IMR-90 (cell line): ENCODE data around the gene FMR1.

ENCODE experiments used
- CHD1 ChIP-seq: IDR thresholded peaks from 2 replicates; pipeline ENCODE4 v1.6.1; 2012; ENCODE audit warnings: low read depth, low read length, improper control_type of control experiment
- POLR2A ChIP-seq: IDR thresholded peaks from 2 replicates; pipeline ENCODE4 v1.6.1; 2012; ENCODE audit warnings: mild to moderate bottlenecking, low read depth, low read length
- RAD21 ChIP-seq: IDR thresholded peaks from 2 replicates; pipeline ENCODE4 v1.6.1; 2012; ENCODE audit warnings: low read length, improper control_type of control experiment
- RCOR1 ChIP-seq: IDR thresholded peaks from 2 replicates; pipeline ENCODE4 v1.6.1; 2012; ENCODE audit warnings: mild to moderate bottlenecking, low read length, improper control_type of control experiment; ENCODE audit not compliant: insufficient replicate concordance
- TF ChIP-seq, protein P1 (sequence below): conservative IDR thresholded peaks from 2 replicates; pipeline ENCODE4 v1.5.1; 2012; ENCODE audit warnings: mild to moderate bottlenecking, low read depth, low read length, improper control_type of control experiment
- TF ChIP-seq, protein P2 (sequence below): fragments of 150-350 bp; IDR thresholded peaks from 2 replicates; pipeline ENCODE4 v1.6.1; 2017; ENCODE audit warnings: mild to moderate bottlenecking, antibody characterized with exemption, low read length, low read depth
- TF ChIP-seq, protein P3 (sequence below): fragments of 150-350 bp; IDR thresholded peaks from 2 replicates; pipeline ENCODE4 v1.6.1; 2016; ENCODE audit warnings: low read depth, mild to moderate bottlenecking, low read length, moderate library complexity, borderline replicate concordance

DNA sequence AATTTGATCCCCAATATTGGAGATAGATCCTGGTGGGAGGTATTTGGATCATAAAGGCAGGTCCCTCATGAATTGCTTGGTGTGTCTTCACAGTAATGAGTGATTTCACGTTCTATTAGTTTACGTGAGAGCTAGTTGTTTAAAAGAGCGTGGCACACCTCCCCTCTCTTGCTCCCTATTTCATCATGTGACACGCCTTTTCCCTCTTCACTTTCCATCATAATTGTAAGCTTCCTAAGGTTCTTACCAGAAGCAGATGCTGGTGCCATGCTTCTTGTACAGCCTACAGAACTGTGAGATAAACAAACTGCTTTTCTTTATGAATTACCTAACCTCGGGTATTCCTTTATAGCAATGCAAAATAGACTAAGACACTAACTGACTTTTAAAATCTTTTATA is 34.0 kb upstream of the FMR1 start:
- TF ChIP-seq, protein P1, sequence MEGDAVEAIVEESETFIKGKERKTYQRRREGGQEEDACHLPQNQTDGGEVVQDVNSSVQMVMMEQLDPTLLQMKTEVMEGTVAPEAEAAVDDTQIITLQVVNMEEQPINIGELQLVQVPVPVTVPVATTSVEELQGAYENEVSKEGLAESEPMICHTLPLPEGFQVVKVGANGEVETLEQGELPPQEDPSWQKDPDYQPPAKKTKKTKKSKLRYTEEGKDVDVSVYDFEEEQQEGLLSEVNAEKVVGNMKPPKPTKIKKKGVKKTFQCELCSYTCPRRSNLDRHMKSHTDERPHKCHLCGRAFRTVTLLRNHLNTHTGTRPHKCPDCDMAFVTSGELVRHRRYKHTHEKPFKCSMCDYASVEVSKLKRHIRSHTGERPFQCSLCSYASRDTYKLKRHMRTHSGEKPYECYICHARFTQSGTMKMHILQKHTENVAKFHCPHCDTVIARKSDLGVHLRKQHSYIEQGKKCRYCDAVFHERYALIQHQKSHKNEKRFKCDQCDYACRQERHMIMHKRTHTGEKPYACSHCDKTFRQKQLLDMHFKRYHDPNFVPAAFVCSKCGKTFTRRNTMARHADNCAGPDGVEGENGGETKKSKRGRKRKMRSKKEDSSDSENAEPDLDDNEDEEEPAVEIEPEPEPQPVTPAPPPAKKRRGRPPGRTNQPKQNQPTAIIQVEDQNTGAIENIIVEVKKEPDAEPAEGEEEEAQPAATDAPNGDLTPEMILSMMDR: no peak
- TF ChIP-seq, protein P2, sequence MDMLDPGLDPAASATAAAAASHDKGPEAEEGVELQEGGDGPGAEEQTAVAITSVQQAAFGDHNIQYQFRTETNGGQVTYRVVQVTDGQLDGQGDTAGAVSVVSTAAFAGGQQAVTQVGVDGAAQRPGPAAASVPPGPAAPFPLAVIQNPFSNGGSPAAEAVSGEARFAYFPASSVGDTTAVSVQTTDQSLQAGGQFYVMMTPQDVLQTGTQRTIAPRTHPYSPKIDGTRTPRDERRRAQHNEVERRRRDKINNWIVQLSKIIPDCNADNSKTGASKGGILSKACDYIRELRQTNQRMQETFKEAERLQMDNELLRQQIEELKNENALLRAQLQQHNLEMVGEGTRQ: no peak
- TF ChIP-seq RAD21 (no peak), RCOR1 (no peak), CHD1 (no peak), POLR2A (no peak)
- TF ChIP-seq, protein P3, sequence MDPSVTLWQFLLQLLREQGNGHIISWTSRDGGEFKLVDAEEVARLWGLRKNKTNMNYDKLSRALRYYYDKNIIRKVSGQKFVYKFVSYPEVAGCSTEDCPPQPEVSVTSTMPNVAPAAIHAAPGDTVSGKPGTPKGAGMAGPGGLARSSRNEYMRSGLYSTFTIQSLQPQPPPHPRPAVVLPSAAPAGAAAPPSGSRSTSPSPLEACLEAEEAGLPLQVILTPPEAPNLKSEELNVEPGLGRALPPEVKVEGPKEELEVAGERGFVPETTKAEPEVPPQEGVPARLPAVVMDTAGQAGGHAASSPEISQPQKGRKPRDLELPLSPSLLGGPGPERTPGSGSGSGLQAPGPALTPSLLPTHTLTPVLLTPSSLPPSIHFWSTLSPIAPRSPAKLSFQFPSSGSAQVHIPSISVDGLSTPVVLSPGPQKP: no peak
